SW480 (cell line): Measurements from ENCODE around the gene LTBP2.

Source experiments
- DNase-seq: peaks from one replicate; pipeline ENCODE4 v3.0.0-alpha.2; 2016; ENCODE audit warnings: low spot score

The LTBP2 gene

GRCh38 chr14:74591394-74591793, 20.6 kb downstream of the LTBP2 start:
- no peak for DNase-seq

DNA sequence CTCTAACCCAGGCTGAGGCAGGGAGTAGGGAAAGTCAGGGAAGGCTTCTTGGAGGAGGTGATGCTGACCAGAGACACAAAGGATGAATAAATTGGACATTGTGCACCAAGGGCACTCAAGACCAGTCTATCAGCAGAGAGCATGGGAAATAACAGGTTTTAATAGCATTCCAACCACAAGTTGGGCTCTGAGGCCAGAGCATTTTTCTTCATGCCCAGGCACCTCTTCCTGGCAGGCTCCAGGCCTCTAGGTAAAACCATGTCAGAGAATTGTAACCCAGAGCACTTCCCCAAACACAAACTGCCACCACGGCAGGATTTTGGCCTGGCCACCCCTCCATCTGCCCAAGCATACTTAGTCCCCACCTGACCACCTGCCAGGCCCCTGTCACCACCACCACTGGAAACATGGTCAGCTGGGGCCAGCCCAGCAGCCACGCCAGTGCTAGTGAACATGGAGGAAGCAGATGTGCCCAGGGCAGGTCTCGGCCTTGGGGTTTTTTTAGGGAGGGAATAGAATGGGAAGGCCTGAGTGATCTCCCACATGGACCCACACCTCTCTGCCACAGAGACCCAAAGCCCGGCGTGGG, 22.7 kb downstream of the LTBP2 start:
- DNase-seq, result no peak

DNA sequence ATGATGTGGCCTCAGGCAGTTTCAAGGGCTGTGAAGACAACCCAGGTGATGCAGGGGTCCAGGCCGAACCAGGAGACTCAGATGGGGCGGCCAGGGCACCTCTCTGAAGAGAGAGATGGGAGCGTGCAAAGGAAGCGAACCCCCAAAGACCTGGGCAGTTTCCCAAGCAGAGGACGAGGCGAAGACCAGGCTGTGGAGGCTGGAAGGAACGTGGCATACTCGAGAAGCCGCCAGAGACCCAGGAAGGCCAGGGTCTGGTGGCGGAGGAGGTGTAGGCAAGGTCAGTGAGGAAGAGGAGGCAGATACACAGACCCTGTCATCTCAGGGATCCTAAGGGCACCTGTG, 24.7 kb downstream of the LTBP2 start:
- DNase-seq, result no peak

DNA sequence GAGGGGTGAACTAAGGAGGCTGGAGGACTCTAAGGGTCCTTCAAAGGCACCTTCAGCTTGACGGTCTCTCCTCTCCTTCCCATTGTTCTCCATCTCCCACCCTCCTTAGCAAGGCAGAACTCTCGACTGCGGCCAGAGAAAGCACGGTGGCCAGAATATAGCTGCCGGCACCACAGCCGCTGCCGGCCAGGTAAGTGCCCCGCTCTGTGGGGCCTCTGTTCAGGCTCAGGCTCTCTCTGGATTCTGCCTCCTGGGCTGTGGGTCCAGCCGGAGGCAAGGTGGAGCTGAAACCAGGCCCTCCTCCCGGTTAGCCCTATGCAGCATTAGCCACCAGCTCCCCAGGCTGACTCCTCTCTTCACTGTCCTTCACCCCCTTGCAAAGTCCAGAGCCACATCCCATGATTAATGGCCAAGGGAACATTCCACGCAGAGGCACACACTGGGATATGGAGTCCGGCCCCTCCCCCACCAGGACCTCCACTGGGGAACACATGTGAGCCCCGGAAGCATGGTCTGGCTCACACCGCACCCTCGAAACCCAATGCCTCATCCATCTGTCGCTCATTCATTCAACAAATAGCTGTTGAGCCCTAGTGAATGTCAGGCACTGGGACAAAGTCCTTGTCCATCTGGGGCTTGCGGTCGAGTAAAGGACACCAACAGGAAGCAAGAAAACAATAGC, 25.2 kb downstream of the LTBP2 start:
- peak; percentile 64 for DNase-seq

DNA sequence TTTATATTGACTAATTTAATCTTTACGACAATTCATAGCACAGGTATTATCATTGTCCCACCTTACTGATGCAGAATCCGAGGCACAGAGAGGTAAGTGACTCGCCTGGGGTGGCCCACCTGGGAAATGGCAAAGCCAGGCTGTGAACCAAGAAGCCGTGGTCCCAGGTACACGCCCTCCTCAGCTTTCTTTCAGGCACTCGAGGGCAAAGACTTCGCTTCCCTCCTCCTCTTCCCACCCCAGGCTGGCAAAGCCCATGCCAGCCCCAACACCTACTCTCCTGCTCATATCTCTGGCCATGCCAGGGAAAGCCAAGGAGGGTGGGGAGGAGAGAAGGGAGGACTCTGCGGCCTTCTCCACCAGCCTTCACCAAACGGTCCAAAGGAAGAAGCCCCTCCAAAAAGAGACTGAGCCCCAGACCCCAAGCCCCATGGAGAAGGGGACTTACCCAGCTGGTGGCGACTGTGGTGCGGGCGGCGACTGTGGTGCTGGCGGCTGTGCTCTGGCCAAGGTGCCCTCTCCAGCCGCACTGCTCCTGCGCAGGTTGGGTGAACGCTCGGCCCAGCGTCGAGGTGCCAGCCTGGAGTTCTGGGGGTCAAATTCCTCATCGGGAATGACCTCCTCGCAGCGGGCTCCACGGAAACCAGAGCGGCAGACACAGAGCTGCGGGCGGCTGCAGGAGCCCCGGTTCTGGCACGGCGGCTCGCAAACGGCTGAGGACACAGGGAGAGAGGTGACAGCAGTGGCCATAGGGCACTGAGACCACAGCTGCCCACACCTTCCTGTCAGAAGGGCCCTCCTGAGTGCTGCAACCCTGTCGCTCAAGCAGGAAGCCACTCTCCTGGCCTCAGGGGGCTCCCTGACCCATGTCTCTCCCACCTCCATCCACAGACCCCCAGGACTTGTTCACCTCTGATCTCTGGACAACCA, 26.4 kb downstream of the LTBP2 start:
- DNase-seq, result no peak

- DNase-seq, result no peak
Measured at GRCh38 chr14:74584951-74585350, 27.1 kb downstream of the LTBP2 start.

- peak; percentile 86 for DNase-seq
Measured at GRCh38 chr14:74583689-74584434, 28.2 kb downstream of the LTBP2 start.

DNA sequence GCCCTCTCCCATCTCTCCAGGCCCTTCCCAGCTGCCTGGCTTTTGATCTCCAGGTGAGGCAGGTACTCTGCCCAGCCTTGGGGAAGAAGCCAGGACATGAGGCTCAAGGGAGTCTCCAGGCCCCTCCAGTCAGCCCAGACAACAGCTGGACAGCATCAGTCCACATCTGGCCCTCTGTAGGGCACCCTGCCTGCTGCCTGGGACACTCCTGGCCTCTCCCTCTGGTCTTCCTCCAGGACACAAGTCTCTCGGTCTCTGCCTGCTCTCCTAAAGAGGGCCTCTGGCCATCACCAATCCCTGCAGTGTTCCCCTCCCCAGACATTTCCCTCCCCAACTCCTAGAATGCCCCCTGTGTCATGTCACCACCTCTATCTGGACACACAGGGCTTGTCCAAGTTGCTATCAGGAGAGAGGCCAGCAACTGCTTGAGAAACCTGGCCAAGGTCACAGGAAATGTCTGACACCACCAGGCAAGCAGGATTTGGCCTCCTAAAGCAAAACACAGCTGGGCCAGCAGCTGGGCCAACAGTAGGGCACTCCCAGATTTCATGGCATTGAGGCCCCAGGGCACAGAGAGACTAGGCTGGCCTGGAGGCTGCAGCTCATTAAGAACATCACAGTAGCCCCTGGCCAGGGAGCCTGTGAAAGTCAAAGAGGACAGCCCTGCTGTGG, 29.0 kb downstream of the LTBP2 start:
- no peak for DNase-seq

DNA sequence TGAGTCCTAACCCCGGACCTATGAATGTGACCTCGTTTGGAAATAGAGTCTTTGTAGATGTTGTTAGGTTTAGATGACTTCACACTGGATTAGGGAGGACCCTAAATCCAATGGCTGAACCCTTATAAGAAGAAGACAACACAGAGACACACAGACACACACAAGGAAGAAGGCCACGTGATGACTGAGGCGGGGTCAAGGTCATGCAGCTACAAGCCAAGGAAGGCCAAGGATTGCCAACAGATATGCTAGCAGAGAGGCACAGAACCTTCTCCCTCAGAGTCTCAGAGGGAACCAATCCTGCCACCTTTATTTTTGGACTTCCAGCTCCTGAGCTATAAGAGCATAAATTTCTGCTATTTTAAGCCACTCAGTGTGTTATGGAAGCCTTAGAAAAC, 31.8 kb downstream of the LTBP2 start:
- DNase-seq, result no peak

DNA sequence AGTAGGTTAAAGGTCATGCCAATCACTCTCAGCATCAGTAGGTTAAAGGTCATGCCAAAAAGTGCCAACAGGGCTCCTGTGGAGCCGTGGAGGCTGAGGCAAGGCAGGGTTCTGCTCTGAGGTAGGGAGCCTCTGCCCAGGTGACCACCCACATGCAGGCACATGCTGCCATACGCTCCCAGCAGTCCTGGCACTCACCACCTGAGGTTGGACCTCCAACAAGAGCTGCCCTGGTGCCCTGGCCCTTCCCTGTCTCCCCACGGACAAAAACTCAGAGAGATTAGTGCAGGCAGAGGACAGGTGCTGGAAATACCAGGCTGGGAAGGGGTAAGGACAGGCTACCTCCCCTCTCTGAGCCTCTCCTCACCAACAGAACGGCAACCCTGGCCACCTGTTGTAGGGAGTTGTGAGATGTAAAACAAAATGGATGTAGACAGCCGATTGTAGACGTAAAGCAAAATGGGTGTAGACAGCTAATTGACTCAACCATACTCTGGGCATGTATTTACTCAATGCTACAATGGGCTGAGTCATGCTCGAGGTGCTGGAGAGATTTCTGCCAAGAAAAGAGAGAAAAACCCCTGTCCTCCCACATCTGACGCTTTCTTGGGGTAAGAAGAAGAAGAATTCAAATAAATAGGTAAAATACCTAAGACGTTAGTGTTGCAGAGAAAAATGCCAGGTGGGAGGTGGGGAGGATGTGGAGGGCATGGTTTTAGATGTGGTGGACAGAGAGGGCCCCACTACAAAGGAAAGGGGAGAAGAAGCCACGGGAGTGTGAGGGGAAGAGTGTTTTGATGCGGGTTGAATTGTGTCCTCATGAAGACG, 32.4 kb downstream of the LTBP2 start:
- DNase-seq, result peak; percentile 89

- DNase-seq, result no peak
Measured at GRCh38 chr14:74578479-74578878, 33.6 kb downstream of the LTBP2 start.

DNA sequence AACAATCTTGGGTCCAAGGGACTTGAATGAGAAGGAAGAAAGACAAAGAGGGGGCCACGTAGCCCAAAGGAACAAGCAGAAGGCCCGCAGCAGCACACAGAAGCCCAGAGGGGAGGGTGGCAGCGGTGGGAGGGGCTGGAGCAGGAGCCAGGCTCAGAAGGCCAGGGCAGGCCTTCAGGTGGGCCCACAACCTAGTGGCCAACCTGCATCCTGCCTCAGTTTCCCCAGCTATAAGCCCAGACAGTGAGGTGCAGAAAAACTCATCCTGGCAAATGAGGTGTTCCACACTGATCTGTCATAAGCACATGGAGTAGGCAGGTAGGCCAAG, 34.1 kb downstream of the LTBP2 start:
- DNase-seq, result no peak

- no peak for DNase-seq
Measured at GRCh38 chr14:74577247-74577947, 34.6 kb downstream of the LTBP2 start.

GRCh38 chr14:74575936-74576335, 36.1 kb downstream of the LTBP2 start:
- no peak for DNase-seq

GRCh38 chr14:74575507-74575906, 36.5 kb downstream of the LTBP2 start:
- no peak for DNase-seq

DNA sequence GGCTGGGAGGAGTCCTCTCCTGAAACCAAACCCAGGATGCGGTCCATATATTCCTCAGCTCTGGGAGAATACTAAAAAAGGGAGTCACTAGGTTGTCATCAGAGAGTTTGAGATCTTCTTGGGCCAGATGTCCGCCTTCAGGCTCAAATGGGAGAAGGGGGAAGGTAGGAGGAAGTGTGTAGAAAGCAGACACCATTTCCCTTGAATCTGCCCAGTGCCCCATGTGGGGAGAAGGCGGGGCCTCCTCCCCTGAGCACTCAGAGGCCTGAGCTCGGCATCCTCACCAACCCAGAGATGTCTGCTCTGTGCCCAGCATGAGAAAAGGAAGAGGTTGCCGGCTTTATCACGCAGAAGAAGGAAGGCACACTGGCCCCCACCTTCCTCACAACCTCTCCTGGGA, 37.3 kb downstream of the LTBP2 start:
- DNase-seq, result peak; percentile 42

- peak; percentile 71 for DNase-seq
Measured at GRCh38 chr14:74574090-74574433, 38.0 kb downstream of the LTBP2 start.

- peak; percentile 70 for DNase-seq
Measured at GRCh38 chr14:74573421-74574089, 38.5 kb downstream of the LTBP2 start.

- no peak for DNase-seq
Measured at GRCh38 chr14:74572726-74573301, 39.2 kb downstream of the LTBP2 start.
